ENCODE results near the gene EIF4G2. TPM values are rescaled to one million over a fixed set of nuclear protein-coding genes. Genes with fewer than 3 reads are reported as not detected.
A peak's percentile ranks its signal among the peaks of the same experiment; 100 is the strongest.
"Not testable (repeated sequence)": the region's sequence is repeated elsewhere in the genome, so short reads cannot be mapped to it uniquely, and the experiment has no call there.

The EIF4G2 gene
- polyA plus RNA-seq, 4 donors, result 208 to 449 (median 245) TPM

DNA sequence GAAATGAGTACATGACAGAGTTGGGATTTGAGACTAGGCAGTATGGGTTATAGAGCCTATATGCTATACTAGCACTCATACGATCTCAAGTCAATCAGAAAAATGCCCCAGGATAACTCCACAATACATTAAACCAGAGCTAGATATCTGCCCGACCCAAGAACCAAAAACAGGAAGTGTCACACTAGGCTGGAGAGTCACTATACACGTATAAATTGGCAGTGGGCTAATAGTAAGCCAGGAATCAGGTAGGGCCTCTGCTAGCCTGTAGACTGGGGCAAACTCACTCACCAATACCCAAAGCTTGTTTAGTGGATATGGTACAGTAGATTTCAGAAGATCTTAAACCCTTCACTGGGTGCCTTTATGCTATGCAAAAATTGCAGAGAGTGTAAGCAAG, 16.2 kb upstream of the EIF4G2 start:
- Histone ChIP-seq H3K36me3 (ENCODE audit: control insufficient read depth in 3 of 3, insufficient read depth in 2 of 3, low read depth in 1 of 3, low read length in 3 of 3) (no peaks in the 10 kb centered on the region), H3K27me3 (ENCODE audit: control insufficient read depth in 3 of 3, insufficient read depth in 3 of 3, low read length in 3 of 3) (no peaks in the 10 kb centered on the region), H3K4me3 (ENCODE audit: low read depth in 1 of 3, low read length in 3 of 3) (no peak overlapping the region), H3K9me3 (ENCODE audit: control insufficient read depth in 2 of 2, insufficient read depth in 1 of 2, low read depth in 1 of 2, low read length in 1 of 2) (no peaks in the 10 kb centered on the region), H3K27ac (ENCODE audit: low read depth in 1 of 3, low read length in 2 of 3) (no peak overlapping the region), H3K4me1 (ENCODE audit: control insufficient read depth in 3 of 3, insufficient read depth in 2 of 3, low read depth in 1 of 3, low read length in 2 of 3) (peaks cover 0 to 16% (median 3%) of the 10 kb centered on the region in 3 donors)
- WGBS, 3 donors, result 57 to 77% (median 61%) methylated on average over 3 of the region's 3 CpGs
- DNase-seq (no peak), FAIRE-seq (no peak)

DNA sequence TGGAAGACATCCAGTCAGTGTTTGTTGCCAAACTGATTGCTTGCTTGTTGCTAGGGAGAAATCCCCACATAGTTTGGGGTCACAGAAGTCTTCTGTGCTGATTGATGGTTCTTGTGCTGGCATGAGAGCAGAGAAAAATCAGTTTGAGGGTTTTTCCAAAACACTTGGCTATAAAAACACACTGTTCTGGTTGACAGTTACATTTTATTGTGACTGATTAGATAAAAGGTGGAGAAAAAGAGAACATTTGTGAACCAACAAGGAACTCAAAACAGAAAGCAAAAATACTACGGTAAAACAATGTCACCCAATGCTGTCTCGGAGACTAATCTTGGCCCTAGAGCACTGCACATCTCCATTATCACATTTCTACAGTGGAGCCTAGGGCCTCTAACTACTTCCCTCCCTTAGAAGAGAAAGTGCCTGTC, 14.4 kb upstream of the EIF4G2 start:
- DNase-seq (peak; percentile 25 to 31), FAIRE-seq (no peak)
- Histone ChIP-seq H3K9me3 (ENCODE audit: control insufficient read depth in 2 of 2, insufficient read depth in 1 of 2, low read depth in 1 of 2, low read length in 1 of 2) (no peaks in the 10 kb centered on the region), H3K27ac (ENCODE audit: low read depth in 1 of 3, low read length in 2 of 3) (peak overlapping the region in 2 of 3 donors; percentile 4 to 32), H3K36me3 (ENCODE audit: control insufficient read depth in 3 of 3, insufficient read depth in 2 of 3, low read depth in 1 of 3, low read length in 3 of 3) (no peaks in the 10 kb centered on the region), H3K27me3 (ENCODE audit: control insufficient read depth in 3 of 3, insufficient read depth in 3 of 3, low read length in 3 of 3) (no peaks in the 10 kb centered on the region), H3K4me3 (ENCODE audit: low read depth in 1 of 3, low read length in 3 of 3) (no peak overlapping the region), H3K4me1 (ENCODE audit: control insufficient read depth in 3 of 3, insufficient read depth in 2 of 3, low read depth in 1 of 3, low read length in 2 of 3) (peaks cover 0 to 9% (median 3%) of the 10 kb centered on the region in 3 donors)
- 4 to 34% (median 26%) methylated on average over 2 of the region's 2 CpGs for WGBS, 3 donors

DNA sequence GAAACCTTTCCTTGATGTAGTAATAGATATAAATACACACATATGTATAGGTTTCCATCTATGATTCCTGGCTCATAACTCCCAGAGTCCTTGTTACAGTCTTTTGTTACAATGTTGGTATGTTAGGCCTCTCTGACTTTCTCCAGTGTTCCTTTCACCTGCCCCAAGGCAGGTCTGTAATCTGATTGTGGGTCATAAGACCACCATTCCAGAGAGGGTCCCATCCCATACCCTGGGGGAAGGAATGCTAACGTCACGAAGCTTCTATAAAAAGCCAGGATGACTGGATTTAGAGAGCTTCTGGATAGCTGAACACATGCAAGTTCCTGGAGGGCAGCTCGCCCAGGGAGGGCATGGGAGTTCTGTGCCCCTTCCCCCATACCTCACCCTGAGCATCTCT, 13.8 kb upstream of the EIF4G2 start:
- 86 to 98% (median 92%) methylated on average over 3 of the region's 3 CpGs for WGBS, 3 donors
- not testable (repeated sequence) for H3K27ac ChIP-seq (ENCODE audit: low read depth in 1 of 3, low read length in 2 of 3); FAIRE-seq

DNA sequence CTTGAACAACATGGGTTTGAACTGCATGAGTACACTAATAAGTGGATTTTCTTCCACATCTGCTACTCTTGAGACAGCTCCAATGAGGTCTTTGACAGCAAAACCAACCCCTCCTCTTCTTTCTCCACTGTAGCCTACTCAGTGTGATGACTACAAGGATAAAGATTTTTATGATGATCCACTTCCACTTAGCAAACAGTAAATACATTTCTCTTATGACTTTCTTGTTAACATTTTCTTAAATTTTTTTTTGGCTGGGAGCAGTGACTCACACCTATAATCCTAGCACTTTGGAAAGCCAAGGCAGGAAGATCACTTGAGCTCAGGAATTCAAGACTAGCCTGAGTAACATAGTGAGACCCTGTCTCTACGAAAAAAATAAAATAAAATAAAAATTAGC, 9.9 kb upstream of the EIF4G2 start:
- peaks cover 0 to 3% (median 0%) of the 10 kb centered on the region in 3 donors for H3K4me1 ChIP-seq (ENCODE audit: control insufficient read depth in 3 of 3, insufficient read depth in 2 of 3, low read depth in 1 of 3, low read length in 2 of 3)
- FAIRE-seq, result no peak
- H3K27ac ChIP-seq (ENCODE audit: low read depth in 1 of 3, low read length in 2 of 3), result no peak overlapping the region
- H3K4me3 ChIP-seq (ENCODE audit: low read depth in 1 of 3, low read length in 3 of 3), result no peak overlapping the region
- no peaks in the 10 kb centered on the region for H3K36me3 ChIP-seq (ENCODE audit: control insufficient read depth in 3 of 3, insufficient read depth in 2 of 3, low read depth in 1 of 3, low read length in 3 of 3)
- DNase-seq, result no peak
- WGBS, 3 donors, result 76 to 94% (median 86%) methylated on average over 1 of the region's 1 CpG
- H3K9me3 ChIP-seq (ENCODE audit: control insufficient read depth in 2 of 2, insufficient read depth in 1 of 2, low read depth in 1 of 2, low read length in 1 of 2), result no peaks in the 10 kb centered on the region
- no peaks in the 10 kb centered on the region for H3K27me3 ChIP-seq (ENCODE audit: control insufficient read depth in 3 of 3, insufficient read depth in 3 of 3, low read length in 3 of 3)

More for the DNA sequence above, 13.8 kb upstream of the EIF4G2 start:
- H3K4me3 ChIP-seq (ENCODE audit: low read depth in 1 of 3, low read length in 3 of 3); DNase-seq; H3K4me1 ChIP-seq (ENCODE audit: control insufficient read depth in 3 of 3, insufficient read depth in 2 of 3, low read depth in 1 of 3, low read length in 2 of 3); H3K27me3 ChIP-seq (ENCODE audit: control insufficient read depth in 3 of 3, insufficient read depth in 3 of 3, low read length in 3 of 3); H3K36me3 ChIP-seq (ENCODE audit: control insufficient read depth in 3 of 3, insufficient read depth in 2 of 3, low read depth in 1 of 3, low read length in 3 of 3); H3K9me3 ChIP-seq (ENCODE audit: control insufficient read depth in 2 of 2, insufficient read depth in 1 of 2, low read depth in 1 of 2, low read length in 1 of 2): not testable (repeated sequence)

DNA sequence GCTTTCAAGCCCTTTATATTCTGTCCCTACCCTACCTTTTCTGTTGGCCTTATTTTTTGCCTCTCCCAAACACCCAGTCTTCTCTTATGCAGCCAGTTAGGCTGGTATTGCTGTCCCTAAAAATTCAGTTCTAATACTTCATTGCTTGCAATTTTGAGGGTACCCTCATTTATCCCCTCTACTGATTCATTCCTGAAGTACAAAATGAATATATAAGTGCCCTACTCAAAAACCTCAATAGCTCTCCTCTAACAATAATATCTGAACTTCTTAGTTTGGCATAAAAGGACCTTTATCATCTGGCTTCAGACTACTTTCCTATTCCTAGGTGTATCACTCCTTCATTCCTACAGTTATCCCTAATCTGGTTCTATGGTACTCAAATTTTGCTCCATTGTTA, 5.2 kb upstream of the EIF4G2 start:
- DNase-seq (no peak), FAIRE-seq (no peak)
- H3K27ac ChIP-seq (ENCODE audit: low read depth in 1 of 3, low read length in 2 of 3), result no peak overlapping the region
- H3K4me1 ChIP-seq (ENCODE audit: control insufficient read depth in 3 of 3, insufficient read depth in 2 of 3, low read depth in 1 of 3, low read length in 2 of 3), result no peaks in the 10 kb centered on the region
- H3K27me3 ChIP-seq (ENCODE audit: control insufficient read depth in 3 of 3, insufficient read depth in 3 of 3, low read length in 3 of 3), result no peaks in the 10 kb centered on the region
- H3K9me3 ChIP-seq (ENCODE audit: control insufficient read depth in 2 of 2, insufficient read depth in 1 of 2, low read depth in 1 of 2, low read length in 1 of 2), result no peaks in the 10 kb centered on the region
- no peaks in the 10 kb centered on the region for H3K36me3 ChIP-seq (ENCODE audit: control insufficient read depth in 3 of 3, insufficient read depth in 2 of 3, low read depth in 1 of 3, low read length in 3 of 3)
- H3K4me3 ChIP-seq (ENCODE audit: low read depth in 1 of 3, low read length in 3 of 3), result no peak overlapping the region

DNA sequence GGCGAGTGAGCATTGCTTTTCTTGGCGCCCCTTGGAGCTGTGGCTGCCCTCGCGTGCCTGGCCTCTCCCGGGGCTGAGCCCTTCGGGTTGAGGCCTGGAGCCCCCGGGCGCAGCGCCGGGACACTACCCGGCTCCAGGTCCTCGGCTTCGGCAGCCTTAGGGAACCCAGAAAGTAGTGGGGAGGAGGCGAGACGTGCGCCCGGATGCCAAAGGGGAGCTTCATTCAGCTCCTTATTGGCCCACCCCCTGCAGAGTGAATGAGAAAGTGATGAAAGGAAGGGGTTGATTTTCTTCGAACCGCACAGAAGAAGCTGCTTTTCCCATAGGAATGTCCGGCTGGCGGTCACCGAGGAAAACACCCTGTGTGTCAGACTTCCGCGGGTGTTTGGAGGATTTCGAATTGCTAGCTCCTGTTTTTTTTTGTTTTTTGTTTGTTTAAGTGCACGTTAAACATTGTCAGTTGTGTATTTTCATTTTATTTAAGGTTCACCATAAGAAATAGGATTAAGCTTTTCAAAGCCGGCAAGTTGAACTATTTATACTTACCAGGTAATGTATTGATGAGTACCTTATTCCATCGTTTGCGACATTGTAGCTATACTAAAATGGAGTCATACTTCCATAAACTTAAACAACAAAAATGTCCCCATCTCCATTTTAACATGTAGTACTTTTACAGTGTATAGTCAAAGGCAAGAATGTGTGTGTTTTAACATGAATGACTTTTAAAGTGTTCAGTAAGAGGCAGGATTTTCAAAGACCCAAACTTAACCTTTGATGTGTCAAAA, 841 bp upstream of the EIF4G2 start:
- peaks cover 0 to 22% (median 13%) of the 10 kb centered on the region in 3 donors for H3K36me3 ChIP-seq (ENCODE audit: control insufficient read depth in 3 of 3, insufficient read depth in 2 of 3, low read depth in 1 of 3, low read length in 3 of 3)
- H3K9me3 ChIP-seq (ENCODE audit: control insufficient read depth in 2 of 2, insufficient read depth in 1 of 2, low read depth in 1 of 2, low read length in 1 of 2), result no peaks in the 10 kb centered on the region
- WGBS, 3 donors, result 1 to 2% (median 2%) methylated on average over 29 of the region's 29 CpGs
- peak overlapping the region; percentile 92 to 99 (median 94) for H3K27ac ChIP-seq (ENCODE audit: low read depth in 1 of 3, low read length in 2 of 3)
- DNase-seq, result no peak
- H3K4me3 ChIP-seq (ENCODE audit: low read depth in 1 of 3, low read length in 3 of 3), result peak overlapping the region; percentile 59 to 86 (median 65)
- FAIRE-seq, result no peak
- H3K4me1 ChIP-seq (ENCODE audit: control insufficient read depth in 3 of 3, insufficient read depth in 2 of 3, low read depth in 1 of 3, low read length in 2 of 3), result peaks cover 2 to 7% (median 3%) of the 10 kb centered on the region in 3 donors
- H3K27me3 ChIP-seq (ENCODE audit: control insufficient read depth in 3 of 3, insufficient read depth in 3 of 3, low read length in 3 of 3), result no peaks in the 10 kb centered on the region

DNA sequence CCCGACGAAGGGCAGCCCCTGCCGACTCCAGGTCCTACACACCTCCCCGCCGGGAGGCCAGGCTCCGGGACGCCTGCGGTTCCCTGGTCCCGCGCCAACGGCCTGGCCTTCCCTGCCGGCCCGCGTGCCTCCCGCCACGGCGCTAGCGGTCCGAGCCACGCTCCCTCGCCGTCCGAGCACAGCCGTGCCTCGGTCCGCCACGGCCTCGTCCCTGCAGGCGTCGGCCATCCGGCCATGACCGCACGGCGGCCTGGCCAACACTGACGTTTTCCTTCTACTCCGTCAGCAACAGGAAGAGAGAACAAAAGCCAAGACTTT, 532 bp downstream of the EIF4G2 start:
- H3K27me3 ChIP-seq (ENCODE audit: control insufficient read depth in 3 of 3, insufficient read depth in 3 of 3, low read length in 3 of 3), result no peaks in the 10 kb centered on the region
- H3K27ac ChIP-seq (ENCODE audit: low read depth in 1 of 3, low read length in 2 of 3), result peak overlapping the region; percentile 96 to 99 (median 96)
- FAIRE-seq, result no peak
- peaks cover 3 to 25% (median 20%) of the 10 kb centered on the region in 3 donors for H3K36me3 ChIP-seq (ENCODE audit: control insufficient read depth in 3 of 3, insufficient read depth in 2 of 3, low read depth in 1 of 3, low read length in 3 of 3)
- peak overlapping the region; percentile 85 to 94 (median 86) for H3K4me3 ChIP-seq (ENCODE audit: low read depth in 1 of 3, low read length in 3 of 3)
- WGBS, 3 donors, result 0 to 1% (median 0%) methylated on average over 35 to 36 of the region's 36 CpGs
- H3K9me3 ChIP-seq (ENCODE audit: control insufficient read depth in 2 of 2, insufficient read depth in 1 of 2, low read depth in 1 of 2, low read length in 1 of 2), result no peaks in the 10 kb centered on the region
- peaks cover 2 to 7% (median 3%) of the 10 kb centered on the region in 3 donors for H3K4me1 ChIP-seq (ENCODE audit: control insufficient read depth in 3 of 3, insufficient read depth in 2 of 3, low read depth in 1 of 3, low read length in 2 of 3)
- no peak for DNase-seq

DNA sequence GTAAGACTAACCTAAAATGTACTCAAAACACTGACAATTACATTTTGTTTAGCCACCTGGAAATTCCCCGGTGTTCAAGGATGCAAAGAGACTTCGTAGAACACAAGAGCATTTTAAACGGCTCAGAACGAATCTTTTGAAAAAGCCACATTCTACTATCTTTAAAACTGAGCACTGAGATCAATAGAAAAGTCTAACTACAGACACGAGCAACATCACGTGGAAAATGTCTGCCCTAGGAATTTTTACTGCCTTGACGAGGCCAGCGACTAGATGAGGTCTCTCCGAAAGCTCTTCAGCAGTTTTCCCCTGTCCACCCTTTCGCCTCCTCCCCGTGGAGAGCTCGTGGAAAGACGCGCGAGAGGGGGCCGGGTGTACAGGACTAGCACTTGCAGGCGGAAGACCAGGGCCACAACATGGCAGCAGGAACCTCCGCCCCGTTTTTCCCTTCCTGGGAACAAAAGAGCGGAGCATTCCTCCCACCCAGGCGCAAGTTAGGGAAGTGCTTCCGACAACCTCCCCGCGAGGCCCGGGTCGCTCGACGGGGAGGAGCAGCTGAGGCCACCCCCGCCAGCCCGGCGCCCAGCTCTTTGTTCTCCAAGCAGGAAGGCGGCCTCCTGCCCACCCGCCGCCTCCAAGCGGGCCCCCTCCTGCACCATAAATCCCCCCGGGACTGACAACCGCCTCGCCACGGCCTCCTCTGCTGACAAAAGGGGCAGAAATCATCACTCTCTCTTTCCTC, 1.1 kb downstream of the EIF4G2 start:
- Histone ChIP-seq H3K4me3 (ENCODE audit: low read depth in 1 of 3, low read length in 3 of 3) (peak overlapping the region; percentile 85 to 94 (median 86)), H3K36me3 (ENCODE audit: control insufficient read depth in 3 of 3, insufficient read depth in 2 of 3, low read depth in 1 of 3, low read length in 3 of 3) (peaks cover 8 to 28% (median 23%) of the 10 kb centered on the region in 3 donors), H3K27me3 (ENCODE audit: control insufficient read depth in 3 of 3, insufficient read depth in 3 of 3, low read length in 3 of 3) (no peaks in the 10 kb centered on the region), H3K9me3 (ENCODE audit: control insufficient read depth in 2 of 2, insufficient read depth in 1 of 2, low read depth in 1 of 2, low read length in 1 of 2) (no peaks in the 10 kb centered on the region), H3K27ac (ENCODE audit: low read depth in 1 of 3, low read length in 2 of 3) (peak overlapping the region; percentile 96 to 99 (median 96)), H3K4me1 (ENCODE audit: control insufficient read depth in 3 of 3, insufficient read depth in 2 of 3, low read depth in 1 of 3, low read length in 2 of 3) (peaks cover 2 to 7% (median 3%) of the 10 kb centered on the region in 3 donors)
- DNase-seq (peak; percentile 54 to 81), FAIRE-seq (no peak)
- WGBS, 3 donors, result 1% methylated on average over 33 to 39 of the region's 39 CpGs

Data from small intestine (tissue), 7 donors.